ENCODE measurements around the gene SND1. TPM values are rescaled to one million over a fixed set of nuclear protein-coding genes. Genes with fewer than 3 reads are reported as not detected.

SND1 gene
- total RNA-seq, 1 donor from 2014 or later, result 85.9 TPM

GRCh38 chr7:127754457-127754856 is 102.5 kb downstream of the SND1 start:
- Histone ChIP-seq H3K27ac (no peak overlapping the region), H3K4me1 (peaks cover 11% of the 10 kb centered on the region), H3K36me3 (no peaks in the 10 kb centered on the region), H3K4me3 (no peak overlapping the region), H3K9me3 (no peaks in the 10 kb centered on the region), H3K27me3 (no peaks in the 10 kb centered on the region)
- TF ChIP-seq POLR2A (IDR thresholded peaks at IDR 0.05), result no peak
- TF ChIP-seq POLR2AphosphoS5 (IDR thresholded peaks at IDR 0.05; ENCODE audit: insufficient read depth in 1 of 2, low read depth in 1 of 2), result no peak
- no peak for DNase-seq (ENCODE audit: extremely low spot score in 2 of 2)
- intact Hi-C loops (cut with DNase I), result no loop called here

- H3K4me3 ChIP-seq, result no peak overlapping the region
- intact Hi-C loops (cut with DNase I), result no loop called here
- peaks cover 11% of the 10 kb centered on the region for H3K4me1 ChIP-seq
- TF ChIP-seq POLR2AphosphoS5 (IDR thresholded peaks at IDR 0.05; ENCODE audit: insufficient read depth in 1 of 2, low read depth in 1 of 2), result no peak
- TF ChIP-seq POLR2A (IDR thresholded peaks at IDR 0.05), result no peak
- no peak for TF ChIP-seq CTCF (IDR thresholded peaks at IDR 0.05)
- no peaks in the 10 kb centered on the region for H3K9me3 ChIP-seq
- no peak for DNase-seq (ENCODE audit: extremely low spot score in 2 of 2)
- H3K27me3 ChIP-seq, result no peaks in the 10 kb centered on the region
- no peak overlapping the region for H3K27ac ChIP-seq
- H3K36me3 ChIP-seq, result no peaks in the 10 kb centered on the region
Observed at GRCh38 chr7:127755521-127755920, 103.5 kb downstream of the SND1 start.

- H3K4me3 ChIP-seq, result no peak overlapping the region
- intact Hi-C loops (cut with DNase I), result no loop called here
- no peaks in the 10 kb centered on the region for H3K36me3 ChIP-seq
- H3K27ac ChIP-seq, result no peak overlapping the region
- H3K9me3 ChIP-seq, result no peaks in the 10 kb centered on the region
- TF ChIP-seq CTCF (IDR thresholded peaks at IDR 0.05) (no peak), POLR2A (IDR thresholded peaks at IDR 0.05) (no peak), POLR2AphosphoS5 (IDR thresholded peaks at IDR 0.05; ENCODE audit: insufficient read depth in 1 of 2, low read depth in 1 of 2) (no peak)
- no peaks in the 10 kb centered on the region for H3K27me3 ChIP-seq
- DNase-seq (ENCODE audit: extremely low spot score in 2 of 2), result no peak
- H3K4me1 ChIP-seq, result peaks cover 9% of the 10 kb centered on the region
Observed at GRCh38 chr7:127755965-127756364, 104.0 kb downstream of the SND1 start.

GRCh38 chr7:127758105-127758504 is 106.1 kb downstream of the SND1 start:
- TF ChIP-seq CTCF (IDR thresholded peaks at IDR 0.05) (no peak), POLR2A (IDR thresholded peaks at IDR 0.05) (no peak), POLR2AphosphoS5 (IDR thresholded peaks at IDR 0.05; ENCODE audit: insufficient read depth in 1 of 2, low read depth in 1 of 2) (no peak)
- no peak for DNase-seq (ENCODE audit: extremely low spot score in 2 of 2)
- Histone ChIP-seq H3K36me3 (no peaks in the 10 kb centered on the region), H3K4me1 (no peaks in the 10 kb centered on the region), H3K27me3 (no peaks in the 10 kb centered on the region), H3K27ac (no peak overlapping the region), H3K4me3 (no peak overlapping the region), H3K9me3 (no peaks in the 10 kb centered on the region)
- intact Hi-C loops (cut with DNase I), result no loop called here

- H3K9me3 ChIP-seq, result no peaks in the 10 kb centered on the region
- H3K27me3 ChIP-seq, result no peaks in the 10 kb centered on the region
- no peaks in the 10 kb centered on the region for H3K36me3 ChIP-seq
- intact Hi-C loops (cut with DNase I), result no loop called here
- H3K27ac ChIP-seq, result no peak overlapping the region
- no peaks in the 10 kb centered on the region for H3K4me1 ChIP-seq
- no peak for DNase-seq (ENCODE audit: extremely low spot score in 2 of 2)
- TF ChIP-seq POLR2A (IDR thresholded peaks at IDR 0.05) (no peak), CTCF (IDR thresholded peaks at IDR 0.05) (no peak), POLR2AphosphoS5 (IDR thresholded peaks at IDR 0.05; ENCODE audit: insufficient read depth in 1 of 2, low read depth in 1 of 2) (no peak)
- H3K4me3 ChIP-seq, result no peak overlapping the region
Observed at GRCh38 chr7:127758845-127759244, 106.9 kb downstream of the SND1 start.

All from vagina (tissue), 2 donors.